Measurements from ENCODE around the gene ARHGEF7. TPM values are rescaled to one million over a fixed set of nuclear protein-coding genes. Genes with fewer than 3 reads are reported as not detected.

Gene ARHGEF7
- total RNA-seq, 1 donor from 2014 or later, result 73.7 TPM

GRCh38 chr13:111166882-111167675 lies 52.0 kb downstream of the ARHGEF7 start:
- TF ChIP-seq CTCF (IDR thresholded peaks at IDR 0.05; ENCODE audit: insufficient read depth, low read depth, low read length) (no peak), EZH2 (IDR thresholded peaks at IDR 0.05; ENCODE audit: insufficient read depth, low read length) (no peak)
- Histone ChIP-seq H3K9me3 (ENCODE audit: insufficient read depth, low read depth, low read length) (no peaks in the 10 kb centered on the region), H3K79me2 (ENCODE audit: insufficient read depth, low read length) (peaks cover 99% of the 10 kb centered on the region), H3K9ac (ENCODE audit: low read length) (no peak overlapping the region), H3K4me1 (ENCODE audit: insufficient read depth, low read length) (no peaks in the 10 kb centered on the region), H4K20me1 (ENCODE audit: insufficient read depth, low read length) (peaks cover 96% of the 10 kb centered on the region), H3K4me3 (ENCODE audit: insufficient read depth, low read depth, low read length) (no peak overlapping the region), H3K4me2 (ENCODE audit: low read length) (no peak overlapping the region), H2AFZ (ENCODE audit: low read depth, low read length) (no peak overlapping the region), H3K27ac (ENCODE audit: low read depth, low read length) (no peak overlapping the region), H3K27me3 (ENCODE audit: insufficient read depth, low read length) (no peaks in the 10 kb centered on the region), H3K36me3 (ENCODE audit: insufficient read depth, low read length) (peaks cover 3% of the 10 kb centered on the region)
- no peak overlapping the region for H3K4me3 Mint-ChIP-seq (ENCODE audit: unreplicated experiment)
- DNase-seq (ENCODE audit: low read depth) (no peak), FAIRE-seq (no peak)
- peaks cover 14% of the 10 kb centered on the region for H3K4me1 Mint-ChIP-seq (ENCODE audit: low read depth, unreplicated experiment)
- peaks cover 28% of the 10 kb centered on the region for H3K36me3 Mint-ChIP-seq (ENCODE audit: low read depth, unreplicated experiment)
- no peaks in the 10 kb centered on the region for H3K9me3 Mint-ChIP-seq (ENCODE audit: unreplicated experiment)
- H3K27ac Mint-ChIP-seq (ENCODE audit: unreplicated experiment), result no peak overlapping the region
- no peaks in the 10 kb centered on the region for H3K27me3 Mint-ChIP-seq (ENCODE audit: low read depth, unreplicated experiment)

DNA sequence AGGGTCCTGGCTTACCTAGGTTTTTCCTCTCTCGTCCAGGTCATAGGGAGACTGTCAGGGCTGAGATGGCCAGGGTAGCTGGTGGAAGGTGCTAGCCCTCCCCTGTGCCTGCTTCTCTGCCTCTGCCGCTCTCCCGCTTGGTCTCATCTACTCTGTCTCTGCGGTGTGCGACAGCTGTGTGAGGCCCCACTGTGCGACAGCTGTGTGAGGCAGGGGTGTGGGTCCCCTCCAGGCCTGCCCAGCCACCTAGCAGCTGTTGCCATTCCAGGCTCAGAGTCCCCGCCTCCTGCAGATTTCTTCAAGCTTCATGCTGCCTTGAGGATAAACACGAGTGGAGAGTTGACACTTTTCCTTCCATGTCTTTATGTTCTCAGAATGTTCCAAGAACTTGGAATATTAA lies 53.0 kb downstream of the ARHGEF7 start:
- no peak overlapping the region for H3K4me3 Mint-ChIP-seq (ENCODE audit: unreplicated experiment)
- no peaks in the 10 kb centered on the region for H3K27me3 ChIP-seq (ENCODE audit: insufficient read depth, low read length)
- no peak overlapping the region for H3K27ac Mint-ChIP-seq (ENCODE audit: unreplicated experiment)
- peaks cover 3% of the 10 kb centered on the region for H3K36me3 ChIP-seq (ENCODE audit: insufficient read depth, low read length)
- peaks cover 96% of the 10 kb centered on the region for H4K20me1 ChIP-seq (ENCODE audit: insufficient read depth, low read length)
- no peak overlapping the region for H3K27ac ChIP-seq (ENCODE audit: low read depth, low read length)
- peaks cover 18% of the 10 kb centered on the region for H3K4me1 Mint-ChIP-seq (ENCODE audit: low read depth, unreplicated experiment)
- no peak overlapping the region for H2AFZ ChIP-seq (ENCODE audit: low read depth, low read length)
- no peak overlapping the region for H3K4me2 ChIP-seq (ENCODE audit: low read length)
- no peaks in the 10 kb centered on the region for H3K9me3 Mint-ChIP-seq (ENCODE audit: unreplicated experiment)
- peaks cover 26% of the 10 kb centered on the region for H3K36me3 Mint-ChIP-seq (ENCODE audit: low read depth, unreplicated experiment)
- TF ChIP-seq CTCF (IDR thresholded peaks at IDR 0.05; ENCODE audit: insufficient read depth, low read depth, low read length) (no peak), EZH2 (IDR thresholded peaks at IDR 0.05; ENCODE audit: insufficient read depth, low read length) (no peak)
- DNase-seq (ENCODE audit: low read depth), result no peak
- H3K79me2 ChIP-seq (ENCODE audit: insufficient read depth, low read length), result peaks cover 99% of the 10 kb centered on the region
- H3K27me3 Mint-ChIP-seq (ENCODE audit: low read depth, unreplicated experiment), result no peaks in the 10 kb centered on the region
- H3K9ac ChIP-seq (ENCODE audit: low read length), result no peak overlapping the region
- H3K9me3 ChIP-seq (ENCODE audit: insufficient read depth, low read depth, low read length), result no peaks in the 10 kb centered on the region
- no peak overlapping the region for H3K4me3 ChIP-seq (ENCODE audit: insufficient read depth, low read depth, low read length)
- H3K4me1 ChIP-seq (ENCODE audit: insufficient read depth, low read length), result no peaks in the 10 kb centered on the region
- no peak for FAIRE-seq

DNA sequence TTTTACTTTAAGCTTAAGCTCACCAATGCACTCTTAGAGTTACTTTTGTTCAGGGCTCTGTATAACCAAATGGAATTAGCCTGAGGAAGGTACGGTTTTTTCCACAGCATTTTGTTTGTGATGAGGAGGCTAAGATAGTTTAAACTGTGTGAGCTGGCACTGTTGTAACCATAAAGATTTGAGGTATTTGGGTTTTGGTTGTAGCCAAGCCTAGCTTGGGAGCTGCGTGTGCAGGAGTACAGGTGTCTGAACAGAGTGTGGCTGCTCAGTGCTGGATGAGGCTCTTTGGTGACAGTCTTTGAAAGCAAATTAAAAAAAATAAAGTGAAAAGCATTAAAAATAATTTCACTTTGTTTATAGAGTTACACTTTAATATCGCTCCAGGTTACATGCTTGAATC lies 56.0 kb downstream of the ARHGEF7 start:
- Mint-ChIP-seq H3K4me1 (ENCODE audit: low read depth, unreplicated experiment) (peaks cover 20% of the 10 kb centered on the region), H3K4me3 (ENCODE audit: unreplicated experiment) (no peak overlapping the region), H3K27me3 (ENCODE audit: low read depth, unreplicated experiment) (no peaks in the 10 kb centered on the region), H3K27ac (ENCODE audit: unreplicated experiment) (no peak overlapping the region), H3K36me3 (ENCODE audit: low read depth, unreplicated experiment) (peaks cover 24% of the 10 kb centered on the region), H3K9me3 (ENCODE audit: unreplicated experiment) (no peaks in the 10 kb centered on the region)
- peaks cover 4% of the 10 kb centered on the region for H3K36me3 ChIP-seq (ENCODE audit: insufficient read depth, low read length)
- H2AFZ ChIP-seq (ENCODE audit: low read depth, low read length), result no peak overlapping the region
- H3K4me3 ChIP-seq (ENCODE audit: insufficient read depth, low read depth, low read length), result no peak overlapping the region
- TF ChIP-seq CTCF (IDR thresholded peaks at IDR 0.05; ENCODE audit: insufficient read depth, low read depth, low read length) (no peak), EZH2 (IDR thresholded peaks at IDR 0.05; ENCODE audit: insufficient read depth, low read length) (no peak)
- DNase-seq (ENCODE audit: low read depth) (no peak), FAIRE-seq (no peak)
- H3K9ac ChIP-seq (ENCODE audit: low read length), result no peak overlapping the region
- H3K9me3 ChIP-seq (ENCODE audit: insufficient read depth, low read depth, low read length), result no peaks in the 10 kb centered on the region
- no peaks in the 10 kb centered on the region for H3K4me1 ChIP-seq (ENCODE audit: insufficient read depth, low read length)
- H4K20me1 ChIP-seq (ENCODE audit: insufficient read depth, low read length), result peaks cover 92% of the 10 kb centered on the region
- H3K79me2 ChIP-seq (ENCODE audit: insufficient read depth, low read length), result peaks cover 100% of the 10 kb centered on the region
- no peak overlapping the region for H3K4me2 ChIP-seq (ENCODE audit: low read length)
- H3K27ac ChIP-seq (ENCODE audit: low read depth, low read length), result no peak overlapping the region
- H3K27me3 ChIP-seq (ENCODE audit: insufficient read depth, low read length), result no peaks in the 10 kb centered on the region
